ENCODE data around the gene SLC35F2.
"Not testable (repeated sequence)": the region's sequence is repeated elsewhere in the genome, so short reads cannot be mapped to it uniquely, and the experiment has no call there.

Gene SLC35F2

GRCh38 chr11:107785401-107785800, 73.2 kb downstream of the SLC35F2 start:
- DNase-seq = no peak

- DNase-seq = no peak
These were observed 75.5 kb downstream of the SLC35F2 start for GRCh38 chr11:107783121-107783520.

- no peak for DNase-seq
These were observed 77.8 kb downstream of the SLC35F2 start for GRCh38 chr11:107780775-107781174.

DNA sequence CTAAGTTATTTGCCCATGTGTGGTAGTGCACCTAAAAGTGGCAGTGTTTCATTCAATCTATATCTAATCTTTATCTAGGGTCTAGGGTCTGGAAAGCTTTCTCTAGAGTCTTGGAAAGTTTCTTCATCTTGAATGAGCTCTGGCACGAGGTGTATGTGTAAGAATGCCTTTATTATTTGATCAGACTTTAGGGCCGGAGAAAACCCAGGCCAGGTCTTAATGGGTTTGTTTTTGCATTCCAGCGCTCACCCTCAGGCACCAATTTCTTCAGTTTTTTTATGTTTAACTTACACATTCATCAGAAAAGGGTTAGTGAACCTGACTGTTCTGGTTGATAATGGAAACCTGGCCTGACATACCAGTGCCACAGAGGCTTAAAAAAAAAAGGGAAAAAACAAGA, 78.5 kb downstream of the SLC35F2 start:
- no peak for DNase-seq

GRCh38 chr11:107778839-107779517, 79.6 kb downstream of the SLC35F2 start:
- DNase-seq = no peak

DNA sequence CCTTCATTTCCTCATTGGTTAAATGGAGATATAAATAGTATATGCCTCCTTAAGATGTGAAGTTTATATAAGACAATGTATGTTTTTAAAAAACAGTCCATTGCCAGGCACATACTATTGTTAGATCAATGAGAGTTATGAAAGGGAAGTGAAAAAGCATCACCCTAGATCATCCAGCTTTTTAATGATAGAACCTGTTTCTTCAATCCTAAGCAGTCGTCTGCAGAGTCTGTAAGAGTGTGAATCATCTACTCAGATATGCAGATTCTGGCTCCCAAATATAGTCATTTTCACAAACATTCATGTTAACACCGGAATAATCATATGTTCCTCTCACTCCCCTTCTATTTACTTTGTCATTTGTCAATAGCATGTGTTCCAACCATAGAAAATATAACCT, 81.5 kb downstream of the SLC35F2 start:
- DNase-seq = no peak

GRCh38 chr11:107776062-107776461, 82.5 kb downstream of the SLC35F2 start:
- no peak for DNase-seq

DNA sequence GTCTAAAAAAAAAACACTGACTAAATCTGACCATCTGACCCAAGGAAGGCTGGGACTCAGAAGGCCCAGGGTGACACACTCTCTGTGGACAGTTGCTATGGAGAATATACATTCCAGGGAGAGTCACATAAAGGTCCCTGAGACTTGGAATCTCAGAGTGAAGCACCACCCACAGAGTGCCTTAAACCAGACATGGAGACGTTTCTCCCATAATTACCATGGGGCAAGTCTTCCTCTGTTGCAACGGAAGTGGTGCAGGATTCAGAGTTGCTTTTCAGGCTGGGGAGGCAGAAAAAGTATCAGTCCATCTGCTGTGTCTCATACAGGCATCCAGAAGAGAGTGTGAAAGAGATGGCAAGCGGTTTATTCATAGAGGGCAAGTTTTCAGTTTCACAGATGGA, 88.0 kb downstream of the SLC35F2 start:
- DNase-seq = no peak

- no peak for DNase-seq
These were observed 89.4 kb downstream of the SLC35F2 start for GRCh38 chr11:107769189-107769588.

DNA sequence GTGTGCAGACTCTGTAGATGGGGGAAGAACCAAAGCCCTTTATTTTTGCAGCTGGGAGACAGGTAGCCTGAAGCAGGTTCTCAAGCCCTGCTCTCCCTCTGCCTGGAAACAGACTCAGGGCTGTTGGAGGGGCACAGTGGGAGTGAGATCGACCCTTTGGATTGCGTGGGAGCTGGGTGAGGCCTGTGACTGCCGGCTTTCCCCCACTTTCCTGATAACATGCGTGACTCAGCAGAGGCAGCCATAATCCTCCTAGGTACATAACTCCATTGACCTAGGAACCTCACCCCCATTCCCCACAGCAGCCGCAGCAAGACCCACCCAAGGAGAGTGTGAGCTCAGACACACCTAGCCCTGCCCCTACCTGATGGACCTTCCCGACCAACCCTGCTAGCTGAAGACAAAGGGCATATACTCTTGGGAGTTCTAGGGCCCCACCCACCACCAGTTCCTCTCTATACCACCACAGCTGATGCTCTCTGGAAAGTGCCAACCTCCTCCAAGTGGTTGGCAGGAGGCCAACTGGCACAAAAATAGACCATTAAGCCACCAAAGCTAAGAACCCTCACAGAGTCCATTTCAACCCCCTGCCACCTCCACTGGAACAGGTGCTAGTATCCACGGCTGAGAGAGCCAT, 99.8 kb downstream of the SLC35F2 start:
- not testable (repeated sequence) for DNase-seq

GRCh38 chr11:107757661-107758060, 100.9 kb downstream of the SLC35F2 start:
- no peak for DNase-seq

- no peak for DNase-seq
These were observed 102.0 kb downstream of the SLC35F2 start for GRCh38 chr11:107756553-107756952.

DNA sequence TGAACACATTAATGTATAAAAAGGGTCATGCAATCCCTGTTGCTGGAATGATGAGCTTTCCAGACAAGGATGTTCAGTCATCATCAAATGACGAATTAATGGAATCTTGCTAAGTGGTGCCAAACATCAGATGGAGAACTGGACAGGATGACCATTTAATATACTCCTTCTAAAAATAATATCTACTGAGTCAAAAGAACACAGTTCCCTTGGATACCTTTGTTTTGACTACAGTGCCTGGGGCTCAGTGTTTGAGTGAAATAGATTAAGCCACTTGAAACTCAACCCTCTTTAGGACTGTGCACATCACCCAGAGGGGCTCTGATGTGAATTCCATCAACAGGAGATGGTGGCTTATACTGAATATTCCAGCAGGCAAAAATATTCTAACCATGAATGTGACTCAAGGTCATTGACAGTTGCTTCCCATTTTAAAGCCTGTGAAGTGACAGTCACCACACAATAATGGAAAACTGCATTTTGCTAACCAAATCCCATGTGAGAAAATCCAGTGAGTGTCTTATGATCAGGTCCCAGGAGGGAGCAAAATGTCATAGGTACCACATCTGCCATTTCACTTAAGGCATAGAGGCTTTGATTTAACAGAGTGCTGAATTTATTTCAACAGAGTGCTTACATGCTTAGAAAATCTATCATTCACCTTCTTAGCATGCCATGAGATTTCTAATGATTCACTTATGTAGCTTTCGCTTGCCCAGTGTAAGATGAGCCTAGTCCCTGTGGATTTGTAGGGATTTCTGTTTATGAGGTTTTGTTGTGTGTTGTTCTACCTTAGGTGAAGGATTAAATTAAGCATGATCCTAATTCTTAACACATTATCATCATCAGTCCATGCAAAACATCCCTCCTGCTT, 105.4 kb downstream of the SLC35F2 start:
- no peak for DNase-seq

- DNase-seq = no peak
These were observed 106.1 kb downstream of the SLC35F2 start for GRCh38 chr11:107752508-107752907.

DNA sequence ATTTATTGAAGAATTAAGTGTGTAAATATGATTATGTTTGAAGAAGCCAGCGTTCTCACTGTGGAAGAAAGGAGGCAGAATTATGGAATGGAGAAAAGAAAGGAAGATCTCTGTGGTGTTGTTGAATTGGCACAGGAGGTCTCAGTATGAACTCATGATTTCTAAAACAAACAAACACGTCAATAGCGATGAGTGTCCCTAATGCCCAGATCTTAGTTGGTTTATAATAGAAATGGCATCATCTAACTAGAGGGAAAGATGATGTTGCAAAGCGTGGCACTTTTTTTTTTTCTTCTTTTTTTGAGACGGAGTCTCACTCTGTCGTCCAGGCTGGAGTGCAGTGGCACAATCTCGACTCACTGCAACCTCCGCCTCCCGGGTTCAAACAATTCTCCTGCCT, 107.5 kb downstream of the SLC35F2 start:
- DNase-seq = no peak

GRCh38 chr11:107750313-107750712, 108.3 kb downstream of the SLC35F2 start:
- no peak for DNase-seq

DNA sequence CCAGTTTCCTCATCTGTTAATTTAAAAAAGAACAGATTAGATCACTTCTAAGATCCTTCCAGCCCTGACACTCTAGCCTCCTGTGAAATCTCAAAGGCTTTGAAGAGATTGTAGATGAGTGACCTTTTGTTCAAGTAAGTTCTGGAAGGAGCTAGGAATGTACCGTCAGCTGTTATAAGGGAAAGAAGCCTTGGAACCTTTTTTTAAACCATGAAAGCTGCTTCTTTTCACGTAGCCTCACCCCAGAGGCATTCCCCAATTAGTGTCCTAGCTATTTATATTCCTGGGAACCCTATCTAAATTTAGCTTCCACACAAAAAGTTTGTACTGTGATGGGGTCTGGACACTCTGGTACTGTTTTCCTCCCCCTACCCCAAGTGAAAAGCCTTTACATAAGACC, 111.0 kb downstream of the SLC35F2 start:
- DNase-seq = no peak

- DNase-seq = no peak
These were observed 113.9 kb downstream of the SLC35F2 start for GRCh38 chr11:107744736-107745135.

GRCh38 chr11:107743191-107743590, 115.4 kb downstream of the SLC35F2 start:
- no peak for DNase-seq

DNA sequence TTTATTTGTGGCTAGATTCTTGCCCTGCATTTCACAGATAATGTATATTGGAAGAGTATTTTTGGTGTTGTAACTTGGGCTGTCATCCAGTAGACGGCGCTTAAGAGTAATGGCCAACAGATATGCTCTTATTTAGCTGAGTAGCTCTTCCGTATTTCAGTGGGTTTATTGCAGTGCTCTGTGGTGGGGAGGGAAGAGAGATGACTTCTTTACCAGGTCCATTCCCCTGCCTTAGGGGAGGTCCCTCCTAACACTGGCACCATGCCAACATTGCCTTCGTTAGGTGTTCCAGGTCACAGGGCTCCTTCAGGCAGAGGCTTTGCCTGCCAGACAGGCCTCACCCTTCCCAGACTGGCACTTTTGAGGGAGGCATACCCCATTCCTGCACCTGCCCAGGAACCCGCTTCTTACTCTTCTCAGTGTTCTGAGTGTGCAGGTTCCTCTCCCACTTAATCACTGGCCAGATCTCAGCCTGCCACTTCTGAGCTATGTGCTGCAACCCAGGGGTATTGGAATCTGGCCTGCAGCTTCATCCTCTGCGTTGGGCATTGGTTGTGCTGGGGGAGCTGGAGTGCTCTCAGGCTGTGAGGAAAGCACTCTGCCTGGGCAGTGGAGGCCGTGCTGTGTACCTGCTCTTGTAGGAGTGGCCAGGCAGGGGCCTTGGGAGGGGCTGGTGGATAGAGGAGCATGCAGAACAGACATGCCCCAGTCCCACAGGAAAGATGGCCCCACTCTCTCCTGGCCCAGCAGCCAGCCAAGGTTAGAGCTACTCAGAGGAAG, 117.4 kb downstream of the SLC35F2 start:
- DNase-seq = no peak

Data from effector CD8-positive, alpha-beta T cell (primary cell).